ENCODE results near the gene DOK4.
A peak's percentile ranks its signal among the peaks of the same experiment; 100 is the strongest.

The DOK4 gene

GRCh38 chr16:57519796-57520360 lies 33.6 kb upstream of the DOK4 start:
- DNase-seq (ENCODE audit: low read depth, low spot score) = peak; percentile 66

DNA sequence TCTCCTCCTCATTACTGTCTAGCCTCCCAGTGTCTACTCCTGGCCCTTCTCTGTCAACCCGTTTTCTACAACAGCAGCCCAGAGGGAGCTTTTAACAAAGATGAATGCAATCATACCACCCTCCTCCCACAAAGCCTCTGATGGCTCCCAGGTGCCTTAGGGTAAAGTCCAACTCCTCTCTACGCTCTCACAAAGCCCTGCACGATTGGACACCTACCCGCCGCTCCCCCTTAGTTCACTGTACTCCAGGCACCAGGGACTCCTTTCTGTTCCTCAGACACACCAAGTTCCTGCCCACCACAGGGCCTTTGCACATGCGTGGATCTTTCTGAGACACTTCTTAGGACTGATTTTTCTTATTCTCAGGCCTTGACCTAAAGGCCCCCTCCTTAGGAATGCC lies 32.6 kb upstream of the DOK4 start:
- DNase-seq (ENCODE audit: low read depth, low spot score) = no peak

DNA sequence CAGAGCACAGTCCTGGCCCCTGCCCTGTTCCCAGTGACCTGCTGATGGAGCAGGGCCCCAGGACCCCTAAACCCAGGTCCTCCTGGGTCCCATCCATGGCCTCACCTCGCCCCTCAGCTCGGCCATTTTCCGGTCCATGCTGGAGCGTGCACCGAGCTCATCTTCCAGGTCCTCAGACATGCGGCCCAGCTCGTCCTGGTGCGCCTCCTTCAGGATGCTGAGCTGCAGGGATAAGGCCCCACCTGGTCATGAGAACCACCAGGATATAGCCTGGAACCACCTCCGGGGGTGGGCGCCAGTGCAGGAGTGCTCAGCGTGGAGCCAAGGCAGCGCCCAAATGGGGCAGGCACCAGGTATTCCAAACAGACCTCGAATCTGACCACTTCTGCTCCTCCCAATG lies 32.2 kb upstream of the DOK4 start:
- no peak for DNase-seq (ENCODE audit: low read depth, low spot score)

GRCh38 chr16:57517397-57518367 lies 31.4 kb upstream of the DOK4 start:
- no peak for DNase-seq (ENCODE audit: low read depth, low spot score)

GRCh38 chr16:57516773-57517172 lies 30.5 kb upstream of the DOK4 start:
- DNase-seq (ENCODE audit: low read depth, low spot score) = no peak

DNA sequence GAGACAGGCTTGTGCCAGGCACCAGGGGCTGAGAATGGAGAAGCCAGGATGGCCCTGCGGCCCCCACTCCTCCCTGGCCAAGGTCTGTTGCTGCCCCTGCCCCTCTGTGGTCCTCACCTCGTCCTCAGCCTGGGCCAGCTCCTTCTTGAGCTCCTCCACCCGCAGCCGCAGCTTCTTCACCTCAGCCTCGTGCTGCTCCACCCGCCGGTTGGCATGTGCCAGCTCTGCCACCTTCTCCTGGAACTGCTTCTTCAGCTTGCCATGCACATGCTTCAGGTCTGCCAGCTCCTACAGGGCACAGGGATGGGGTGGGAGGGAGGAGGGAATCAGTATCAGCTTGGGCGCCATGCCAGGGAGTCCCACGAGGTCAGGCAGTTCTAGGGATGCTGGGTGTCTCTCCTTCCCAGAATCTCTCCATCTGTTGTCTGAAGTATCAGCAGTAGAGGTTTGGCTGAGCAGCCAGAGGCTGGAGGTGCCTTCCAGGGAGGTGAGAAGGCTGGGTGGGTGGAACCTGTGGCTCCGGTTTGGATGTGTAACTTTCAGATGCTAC lies 30.0 kb upstream of the DOK4 start:
- no peak for DNase-seq (ENCODE audit: low read depth, low spot score)

GRCh38 chr16:57514791-57515600 lies 28.7 kb upstream of the DOK4 start:
- DNase-seq (ENCODE audit: low read depth, low spot score) = no peak

DNA sequence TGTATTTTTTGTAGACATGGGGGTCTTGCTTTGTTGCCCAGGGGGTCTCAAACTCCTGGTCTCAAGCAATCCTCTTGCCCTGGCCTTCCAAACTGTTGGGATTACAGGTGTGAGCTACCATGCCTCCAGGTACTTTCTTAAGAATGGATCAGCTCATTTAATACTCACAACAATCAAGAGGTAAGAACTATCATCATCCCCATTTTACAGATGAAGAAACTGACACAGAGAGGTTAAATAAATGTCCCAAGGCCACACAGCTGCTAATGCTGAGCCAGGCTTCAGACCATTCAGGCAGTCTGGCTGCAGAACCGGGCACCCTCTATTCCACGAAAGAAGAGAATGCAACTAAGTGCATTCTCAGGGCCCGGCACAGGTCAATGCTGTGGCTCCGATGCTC lies 28.1 kb upstream of the DOK4 start:
- no peak for DNase-seq (ENCODE audit: low read depth, low spot score)

DNA sequence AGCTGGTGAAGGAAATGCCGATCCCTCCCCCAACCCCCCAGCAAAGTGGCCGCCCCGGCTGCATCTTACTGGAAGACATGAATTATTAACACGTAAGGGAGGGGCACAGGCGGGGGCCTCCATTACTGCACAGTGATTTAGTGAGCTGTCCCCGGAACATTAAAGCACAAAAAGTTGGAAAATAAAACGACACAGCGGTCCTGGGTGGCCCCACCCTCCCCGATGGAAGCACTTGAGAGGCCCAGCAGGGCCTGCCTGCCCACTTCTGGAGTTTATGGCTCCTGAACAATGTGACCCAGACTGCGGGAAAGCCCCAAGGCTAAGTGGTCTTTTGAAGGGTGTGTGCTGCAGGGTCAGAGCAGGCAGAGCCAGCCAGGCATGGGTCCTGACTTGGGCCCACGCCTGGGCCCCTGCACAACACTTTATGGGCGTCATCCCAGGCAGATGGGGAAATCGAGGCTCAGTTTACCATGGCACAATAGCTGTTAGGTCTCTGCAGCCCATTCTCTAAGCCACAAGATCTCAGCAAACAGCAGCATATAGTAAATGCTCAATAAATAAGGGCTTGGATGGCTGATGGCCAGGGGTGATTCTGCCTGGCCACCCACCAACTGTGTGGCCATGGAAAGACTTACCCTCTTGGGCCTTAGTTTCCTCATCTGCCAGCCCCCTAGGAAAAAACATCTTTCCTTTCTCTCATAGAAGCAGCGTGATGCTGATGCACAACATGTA lies 27.2 kb upstream of the DOK4 start:
- no peak for DNase-seq (ENCODE audit: low read depth, low spot score)

DNA sequence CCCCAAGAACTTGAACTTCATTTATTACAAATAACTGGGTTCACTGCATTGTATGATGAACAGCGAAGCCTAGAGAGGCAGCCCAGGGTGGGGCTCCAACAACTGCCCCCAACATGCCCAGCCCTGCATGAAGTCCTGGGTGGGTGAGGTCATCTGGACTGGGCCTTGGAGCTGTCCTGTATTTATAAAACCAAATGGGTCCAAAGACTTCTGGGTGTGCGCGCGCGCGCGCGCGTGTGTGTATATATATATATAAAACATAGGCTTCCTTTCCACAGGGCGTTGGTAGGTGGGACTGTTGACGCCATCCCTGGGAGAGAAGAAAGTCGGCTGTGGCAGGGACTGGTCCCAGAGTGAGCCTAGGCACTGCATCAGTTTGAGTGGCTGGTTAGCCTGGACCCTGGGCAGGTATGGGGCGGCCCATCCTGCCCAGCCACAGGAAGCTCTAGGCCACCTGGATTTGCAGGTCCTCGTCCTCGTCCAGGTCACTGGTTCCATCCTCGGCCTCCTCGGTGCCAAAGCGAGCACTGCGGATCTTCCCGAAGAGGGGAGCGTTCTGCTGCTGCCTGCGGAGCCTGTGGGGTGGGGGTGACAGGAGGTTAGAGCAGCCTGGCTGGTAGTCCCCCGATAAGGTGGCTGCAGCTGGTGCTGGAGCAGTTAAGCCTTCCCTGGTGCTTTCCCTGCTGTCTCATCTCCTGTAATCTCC lies 26.2 kb upstream of the DOK4 start:
- DNase-seq (ENCODE audit: low read depth, low spot score) = no peak

DNA sequence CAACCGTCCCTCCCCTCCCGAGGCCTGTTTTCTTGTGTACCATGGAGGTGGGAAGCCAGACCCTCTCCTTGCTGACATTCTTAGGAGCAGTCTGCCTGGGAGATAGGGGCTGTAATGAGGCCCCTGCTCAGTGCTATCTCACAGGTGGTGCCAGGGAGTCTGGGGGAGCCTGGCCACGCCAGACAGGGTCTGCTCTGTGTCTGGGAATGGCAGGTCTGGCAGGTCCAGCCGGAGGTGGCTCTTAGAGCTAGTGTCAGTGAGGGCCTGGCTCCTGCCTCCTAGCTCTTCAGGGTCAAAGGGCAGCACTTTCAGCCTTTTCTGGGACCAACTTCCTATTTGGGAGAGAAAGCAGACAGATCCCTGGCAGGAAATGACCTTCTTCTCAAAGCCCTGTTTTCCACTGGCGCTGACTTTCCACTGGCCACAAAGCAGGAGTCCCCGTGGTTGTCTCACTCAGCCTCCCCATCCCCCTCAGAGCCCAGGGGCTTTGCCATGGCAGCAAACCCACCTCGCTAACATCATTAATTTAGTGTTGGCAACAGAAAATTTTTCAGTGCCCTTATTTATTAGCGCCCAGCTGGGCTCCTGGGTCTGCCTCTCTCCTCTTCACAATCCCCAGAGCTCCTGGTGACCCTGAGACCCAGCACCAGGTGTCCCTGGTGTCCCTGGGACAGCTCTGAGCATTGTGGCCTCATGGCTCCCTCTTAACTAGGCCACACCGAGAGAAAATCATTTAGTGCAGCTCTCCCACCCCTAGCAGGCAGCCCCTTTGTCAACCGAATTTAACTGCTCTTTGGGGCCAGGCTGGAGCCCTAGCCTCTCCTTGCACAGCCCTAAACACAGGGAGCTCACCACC lies 24.0 kb upstream of the DOK4 start:
- DNase-seq (ENCODE audit: low read depth, low spot score) = no peak

GRCh38 chr16:57509231-57509923 lies 23.1 kb upstream of the DOK4 start:
- no peak for DNase-seq (ENCODE audit: low read depth, low spot score)

- no peak for DNase-seq (ENCODE audit: low read depth, low spot score)
These were observed 21.7 kb upstream of the DOK4 start for GRCh38 chr16:57508035-57508425.

GRCh38 chr16:57507136-57508034 lies 21.1 kb upstream of the DOK4 start:
- no peak for DNase-seq (ENCODE audit: low read depth, low spot score)

GRCh38 chr16:57505169-57505568 lies 18.9 kb upstream of the DOK4 start:
- DNase-seq (ENCODE audit: low read depth, low spot score) = no peak

GRCh38 chr16:57504491-57504890 lies 18.2 kb upstream of the DOK4 start:
- no peak for DNase-seq (ENCODE audit: low read depth, low spot score)

GRCh38 chr16:57504001-57504400 lies 17.7 kb upstream of the DOK4 start:
- DNase-seq (ENCODE audit: low read depth, low spot score) = no peak

GRCh38 chr16:57503366-57503765 lies 17.1 kb upstream of the DOK4 start:
- DNase-seq (ENCODE audit: low read depth, low spot score) = no peak
